K562 (cell line): ENCODE measurements around the gene NFYC. TPM values are rescaled to one million over a fixed set of nuclear protein-coding genes. Genes with fewer than 3 reads are reported as not detected.

Experiments used
- CBX5 ChIP-seq: IDR thresholded peaks from 2 replicates; pipeline ENCODE4 v1.6.1; 2014; ENCODE audit warnings: low read depth, borderline replicate concordance
- CTBP1 ChIP-seq: fragments of 450-650 bp; IDR thresholded peaks from 2 replicates; pipeline ENCODE4 v1.6.1; 2016; ENCODE audit warnings: borderline replicate concordance
- FOXK2 ChIP-seq, 2 experiments: fragments of 450-650 bp; IDR thresholded peaks in 1 of 2; conservative IDR thresholded peaks in 1 of 2; 2 replicates each; pipeline ENCODE4 v1.6.1; 2016; ENCODE audit warnings: low read depth in 2 of 2, mild to moderate bottlenecking in 1 of 2
- MECOM ChIP-seq: fragments of 250-450 bp; sonication (Bioruptor Pico); IDR thresholded peaks from 2 replicates; pipeline ENCODE4 v1.8.0; 2022; ENCODE audit warnings: inconsistent platforms
- MGA ChIP-seq: fragments of 450-650 bp; IDR thresholded peaks from 2 replicates; pipeline ENCODE4 v1.6.1; 2016; ENCODE audit warnings: mild to moderate bottlenecking, moderate library complexity
- PCBP1 ChIP-seq: fragments of 200-400 bp; formaldehyde crosslinking; IDR thresholded peaks from 2 replicates; pipeline ENCODE4 v1.6.1; 2018; ENCODE audit warnings: mild to moderate bottlenecking, low read depth, low read length; ENCODE audit not compliant: poor library complexity, severe bottlenecking
- PHB ChIP-seq: fragments of 250-450 bp; sonication (Bioruptor Pico); IDR thresholded peaks from 2 replicates; pipeline ENCODE4 v1.5.0; 2021
- TFE3 ChIP-seq: fragments of 450-650 bp; formaldehyde crosslinking; IDR thresholded peaks from 2 replicates; pipeline ENCODE4 v1.4.0; 2020; ENCODE audit warnings: mild to moderate bottlenecking, mixed read lengths
- TRIM24 ChIP-seq, 2 experiments: fragments of 450-650 bp; IDR thresholded peaks; 2 replicates each; pipeline ENCODE4 v1.6.1; 2016
- ZBTB9 ChIP-seq: fragments of 450-650 bp; formaldehyde crosslinking; IDR thresholded peaks from 2 replicates; pipeline ENCODE4 v1.4.0; 2020; ENCODE audit warnings: mild to moderate bottlenecking, moderate library complexity
- ZFP91 ChIP-seq: sonication (generic); formaldehyde crosslinking; IDR thresholded peaks from 2 replicates; pipeline ENCODE4 v1.8.0; 2022; ENCODE audit warnings: mild to moderate bottlenecking, missing genetic modification reagents
- polyA plus RNA-seq, 8 experiments: library from polyadenylated mRNA; depleted of rRNA in 4 of 8; stranded (reverse) in 5 of 8; unstranded in 3 of 8; fragments of >200 nt; fragmentation: Nextera tagmentation in 2 of 8; fragmentation: Illumina TruSeq in 1 of 8; extraction: Ambion mirVana in 2 of 8; extraction: Trizol in 1 of 8; gene quantifications; 2 replicates each; pipeline versions ENCODE4 v1.2.1 to v1.2.3, GENCODE V29; 2011 to 2014; ENCODE audit warnings: inconsistent platforms in 1 of 8, missing spikeins in 1 of 8
- total RNA-seq, 7 experiments: library from RNA; depleted of rRNA in 6 of 7; stranded (reverse); fragments of >200 nt in 6 of 7; fragmentation: Illumina TruSeq in 2 of 7; extraction: Trizol in 2 of 7; gene quantifications; 2 replicates each; pipeline versions ENCODE4 v1.2.1 to v1.2.3, GENCODE V29; 2011 to 2021; ENCODE audit warnings: low replicate concordance in 1 of 7

Gene NFYC
- total and polyA plus RNA-seq, 9 of the 15 experiments (the other 6 are each of a cell fraction or from before 2014, with no cell fraction given): 4.8 to 59.8 (median 41.1) TPM

GRCh38 chr1:40802078-40802741, 110.7 kb downstream of the NFYC start (continued):
- TF ChIP-seq MGA (no peak; the same call in 1 of the 2 replicates), ZBTB9 (no peak), CTBP1 (peak; percentile 50; the same call in 1 of the 2 replicates), FOXK2 (conservative IDR thresholded peaks at IDR 0.05 in 1 of 2, IDR thresholded peaks at IDR 0.05 in 1 of 2; ENCODE audit: low read depth in 2 of 2) (no peak), CBX5 (0 out of 2 replicates have a peak, but pooled peaks have one; percentile 6), TRIM24 (IDR thresholded peaks at IDR 0.05) (peak in 1 of 2 experiments; percentile 33; a peak in 1 of 4 replicates), PCBP1 (no peak), TFE3 (no peak), ZFP91 (CRISPR knock-in tag) (no peak), PHB (CRISPR knock-in tag) (0 out of 2 replicates have a peak, but pooled peaks have one; percentile 18), MECOM (CRISPR knock-in tag) (no peak)
